Lower leg skin (tissue), 4 donors: ENCODE results near the gene RBX1. TPM values are rescaled to one million over a fixed set of nuclear protein-coding genes. Genes with fewer than 3 reads are reported as not detected.
"Not testable (repeated sequence)": the region's sequence is repeated elsewhere in the genome, so short reads cannot be mapped to it uniquely, and the experiment has no call there.

ENCODE experiments used
- DNase-seq, 2 donors: peaks; one replicate each; pipeline ENCODE4 v3.0.0-alpha.2; 2019; ENCODE audit warnings: low spot score in 2 of 2
- H3K4me3 ChIP-seq: fragments of 200-600 bp; sonication (generic); 2 replicates; pipeline ENCODE4 v1.5.1; 2017; ENCODE audit warnings: mild to moderate bottlenecking, low read depth; ENCODE audit not compliant: poor library complexity, severe bottlenecking
- CTCF ChIP-seq, 3 donors: fragments of 450-650 bp; IDR thresholded peaks; one replicate each; pipeline ENCODE4 v1.5.1; 2016; ENCODE audit warnings: antibody characterized with exemption in 3 of 3, mild to moderate bottlenecking in 3 of 3, moderate library complexity in 2 of 3
- POLR2A ChIP-seq, 2 donors: fragments of 450-650 bp; IDR thresholded peaks; one replicate each; pipeline ENCODE4 v1.6.1; 2016 to 2017; ENCODE audit warnings: antibody characterized with exemption in 2 of 2, mild to moderate bottlenecking in 1 of 2, moderate library complexity in 1 of 2
- WGBS, 2 donors: methylation state at CpG; one replicate each; pipeline ENCODE4 v1.1.5; 2018; 5-methylcytosine and 5-hydroxymethylcytosine counted together
- intact Hi-C: fragments of 100-400 bp; cut with DNase I; formaldehyde crosslinking; loops from one replicate; pipeline ENCODE4 v1.15.0; 2023; ENCODE audit warnings: low total_unique reads
- total RNA-seq, 4 donors: library from RNA; depleted of rRNA; stranded (reverse); fragments of >200 nt; gene quantifications; one replicate each; pipeline ENCODE4 v1.1.0, GENCODE V29; 2016

The RBX1 gene
- total RNA-seq, result 10 to 100 TPM; 26.5 to 47.7 (median 42.0) TPM

DNA sequence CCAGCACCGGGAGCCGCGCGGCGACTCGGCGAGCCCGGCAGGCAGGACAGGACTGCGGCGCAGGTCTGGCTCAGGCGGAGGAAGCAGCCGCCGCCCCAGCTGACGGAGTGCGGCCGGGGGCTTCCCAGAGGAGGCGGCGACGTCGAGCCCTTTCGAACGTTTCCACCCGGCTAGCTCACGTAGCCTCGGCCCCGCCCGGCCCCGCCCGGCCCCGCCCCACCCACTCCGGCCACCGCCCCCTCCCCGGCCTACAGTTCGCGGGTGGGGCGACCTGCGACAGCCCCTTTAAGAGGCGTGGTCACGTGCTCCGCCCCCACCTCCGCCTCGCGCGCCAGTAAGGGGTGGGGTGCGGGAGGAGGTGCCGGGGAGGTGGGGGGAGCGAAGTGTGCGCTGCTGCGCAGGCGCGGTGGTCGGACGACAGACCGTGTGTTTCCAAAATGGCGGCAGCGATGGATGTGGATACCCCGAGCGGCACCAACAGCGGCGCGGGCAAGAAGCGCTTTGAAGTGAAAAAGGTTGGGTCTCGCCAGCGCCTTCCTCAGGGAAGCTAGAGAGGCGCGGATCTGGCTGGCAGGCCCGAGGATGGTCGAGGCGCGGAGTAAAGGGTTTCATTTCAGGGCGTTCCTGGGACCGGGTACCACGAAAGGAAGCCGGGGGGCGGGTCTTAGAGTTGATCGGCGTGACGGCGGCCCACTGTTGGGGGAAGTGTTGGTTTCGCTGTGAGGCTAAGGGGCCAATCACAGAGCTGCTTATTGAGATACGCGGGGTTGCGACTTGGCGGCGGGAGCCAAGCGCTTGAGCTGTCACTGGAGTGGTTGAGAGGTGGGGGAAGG lies at the start of gene RBX1:
Gene RBX1, plus strand, starts transcription at position 417 of the 833 bp plus-strand sequence. Its CDS starts 21 bp downstream, at position 438.
- 0% methylated on average over 51 to 60 of the region's 86 CpGs for WGBS, 2 donors
- intact Hi-C loops, result loop anchor here (5.0 kb wide), 1 partner anchor 141 kb away; the partner anchor contains the start of gene EP300
- peak in 1 of 2 donors; percentile 56 for TF ChIP-seq POLR2A (IDR thresholded peaks at IDR 0.05)
- TF ChIP-seq CTCF (IDR thresholded peaks at IDR 0.05), result no peak
- peak; percentile 98 to 100 for DNase-seq
- peak within 1 kb of the TSS; percentile 72 for H3K4me3 ChIP-seq

DNA sequence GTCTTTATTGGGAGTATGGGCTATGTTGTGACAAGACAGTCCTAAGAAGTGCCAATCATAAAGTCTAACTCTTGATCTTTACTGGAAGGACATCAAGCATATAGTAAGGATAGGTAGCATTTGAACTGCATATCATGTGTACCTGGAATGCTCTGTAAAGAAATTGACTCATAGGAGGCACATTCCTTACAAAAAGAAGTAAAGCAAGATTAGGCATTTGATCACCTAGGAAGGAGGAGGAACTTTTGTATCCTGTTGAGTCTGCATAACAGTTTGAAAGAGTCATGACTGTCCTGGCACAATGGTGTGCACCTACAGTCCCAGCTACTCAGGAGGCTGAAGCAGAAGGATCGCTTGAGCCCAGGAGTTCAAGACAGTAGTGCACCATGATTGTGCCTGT lies 47.1 kb upstream of the RBX1 start:
- no peak for DNase-seq
- intact Hi-C loops, result no loop called here
- H3K4me3 ChIP-seq, result no peak overlapping the region
- TF ChIP-seq POLR2A (IDR thresholded peaks at IDR 0.05) (no peak), CTCF (IDR thresholded peaks at IDR 0.05) (no peak)
- 94 to 96% methylated on average over 1 of the region's 1 CpG for WGBS, 2 donors

GRCh38 chr22:40908895-40909294 lies 42.3 kb upstream of the RBX1 start:
- WGBS, 2 donors, result 93 to 95% methylated on average over 6 of the region's 6 CpGs
- no peak for TF ChIP-seq POLR2A (IDR thresholded peaks at IDR 0.05)
- TF ChIP-seq CTCF (IDR thresholded peaks at IDR 0.05), result no peak
- DNase-seq, result no peak
- intact Hi-C loops, result no loop called here
- H3K4me3 ChIP-seq, result no peak overlapping the region

DNA sequence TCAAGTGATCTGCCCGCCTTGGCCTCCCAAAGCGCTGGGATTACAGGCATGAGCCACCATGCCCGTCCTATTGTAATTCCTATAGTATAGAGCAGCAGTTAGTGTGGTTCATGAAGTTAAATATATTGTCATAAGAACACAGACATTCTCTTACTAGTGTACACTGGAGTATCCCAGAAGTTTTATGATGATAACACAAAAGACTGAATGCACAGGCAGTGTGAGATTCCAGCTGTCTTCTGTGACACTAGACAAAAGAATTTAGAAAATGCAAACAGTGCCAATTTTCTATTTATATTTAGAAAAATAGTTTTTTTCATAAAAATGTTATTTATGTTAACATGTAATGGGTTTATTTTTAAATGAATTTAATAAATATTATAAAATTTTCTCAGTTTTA lies 39.4 kb upstream of the RBX1 start:
- 95% methylated on average over 3 of the region's 3 CpGs for WGBS, 2 donors
- H3K4me3 ChIP-seq, result no peak overlapping the region
- no peak for TF ChIP-seq POLR2A (IDR thresholded peaks at IDR 0.05)
- no peak for DNase-seq
- intact Hi-C loops, result no loop called here

DNA sequence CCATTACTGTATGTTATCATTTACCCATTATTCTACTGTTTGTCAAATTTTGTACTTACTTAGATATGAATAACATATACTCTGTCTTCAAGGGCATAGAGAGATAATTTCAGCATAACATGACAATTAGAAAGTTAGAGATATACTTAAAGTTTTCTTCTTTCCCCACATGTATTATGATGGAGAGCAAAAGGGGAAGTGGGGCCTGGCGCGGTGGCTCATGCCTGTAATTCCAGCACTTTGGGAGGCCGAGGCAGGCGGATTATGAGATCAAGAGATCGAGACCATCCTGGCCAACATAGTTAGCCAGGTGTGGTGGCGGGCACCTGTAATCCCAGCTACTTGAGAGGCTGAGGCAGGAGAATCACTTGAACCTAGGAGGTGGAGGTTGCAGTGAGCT lies 38.2 kb upstream of the RBX1 start:
- 96 to 97% methylated on average over 6 of the region's 6 CpGs for WGBS, 2 donors
- DNase-seq, intact Hi-C loops: not testable (repeated sequence)

GRCh38 chr22:40919446-40919845 lies 31.7 kb upstream of the RBX1 start:
- no peak for DNase-seq
- intact Hi-C loops, result no loop called here
- WGBS, 2 donors, result 75 to 82% methylated on average over 5 of the region's 5 CpGs
- H3K4me3 ChIP-seq, result no peak overlapping the region
- TF ChIP-seq POLR2A (IDR thresholded peaks at IDR 0.05), result no peak
- TF ChIP-seq CTCF (IDR thresholded peaks at IDR 0.05), result no peak

More for the DNA sequence above, 38.2 kb upstream of the RBX1 start:
- H3K4me3 ChIP-seq, result not testable (repeated sequence)
